CD14-positive monocyte (primary cell): ENCODE data around the gene RAD50. TPM values are rescaled to one million over a fixed set of nuclear protein-coding genes. Genes with fewer than 3 reads are reported as not detected.

Experiments used
- DNase-seq, 3 donors: peaks; one replicate each; pipeline ENCODE4 v3.0.0-alpha.2; 2011 to 2022
- H2AFZ ChIP-seq: 2 replicates; pipeline ENCODE4 v1.6.0; 2012; ENCODE audit warnings: mild to moderate bottlenecking, low read depth, low read length, inconsistent platforms; ENCODE audit not compliant: insufficient read depth, poor library complexity, severe bottlenecking
- H3K27ac ChIP-seq, 2 donors: 1 replicate in 1 of 2; 2 replicates in 1 of 2; pipeline ENCODE4 v1.5.1; 2012 to 2013; ENCODE audit warnings: low read length in 2 of 2, control low read depth in 1 of 2, inconsistent platforms in 1 of 2, low read depth in 1 of 2, mild to moderate bottlenecking in 1 of 2
- H3K27me3 ChIP-seq, 2 donors: one replicate each; pipeline versions ENCODE4 v1.6.0 to v1.6.1; 2011 to 2013; ENCODE audit warnings: low read length in 2 of 2; ENCODE audit not compliant: control insufficient read depth in 2 of 2, insufficient read depth in 2 of 2
- H3K36me3 ChIP-seq, 2 donors: replicated peaks in 1 of 2; 1 replicate in 1 of 2; 2 replicates in 1 of 2; pipeline versions ENCODE4 v1.5.1 to v1.6.1; 2012 to 2013; ENCODE audit warnings: low read length in 2 of 2, control low read depth in 1 of 2, inconsistent platforms in 1 of 2, mild to moderate bottlenecking in 1 of 2; ENCODE audit not compliant: insufficient read depth in 2 of 2, control insufficient read depth in 1 of 2
- H3K4me1 ChIP-seq, 2 donors: 1 replicate in 1 of 2; 2 replicates in 1 of 2; pipeline versions ENCODE4 v1.5.1 to v1.6.1; 2012 to 2013; ENCODE audit warnings: low read length in 2 of 2, control low read depth in 1 of 2, inconsistent platforms in 1 of 2, mild to moderate bottlenecking in 1 of 2, moderate library complexity in 1 of 2; ENCODE audit not compliant: insufficient read depth in 2 of 2, control insufficient read depth in 1 of 2
- H3K4me2 ChIP-seq: replicated peaks from 2 replicates; pipeline ENCODE3; 2012; ENCODE audit warnings: low read length, moderate library complexity, mild to moderate bottlenecking; ENCODE audit not compliant: poor library complexity, severe bottlenecking; ENCODE audit errors: extremely low read depth
- H3K4me3 ChIP-seq, 3 experiments: fragments of 200-600 bp in 1 of 3; sonication (generic) in 1 of 3; replicated peaks in 1 of 3; 1 replicate in 2 of 3; 2 replicates in 1 of 3; pipeline ENCODE4 v1.5.1; 2011 to 2013; ENCODE audit warnings: low read length in 3 of 3, mild to moderate bottlenecking in 3 of 3, control low read depth in 2 of 3, low read depth in 2 of 3, inconsistent platforms in 1 of 3, moderate library complexity in 1 of 3
- H3K79me2 ChIP-seq: 2 replicates; pipeline ENCODE4 v1.6.0; 2012; ENCODE audit warnings: mild to moderate bottlenecking, control low read depth, inconsistent platforms, low read length, moderate library complexity; ENCODE audit not compliant: insufficient read depth
- H3K9ac ChIP-seq: 2 replicates; pipeline ENCODE4 v1.6.0; 2017; ENCODE audit warnings: low read length, mild to moderate bottlenecking; ENCODE audit not compliant: insufficient read depth, poor library complexity, severe bottlenecking
- H3K9me3 ChIP-seq, 2 donors: replicated peaks in 1 of 2; 1 replicate in 1 of 2; 2 replicates in 1 of 2; pipeline versions ENCODE4 v1.5.1 to v1.6.1; 2012 to 2013; ENCODE audit warnings: low read length in 2 of 2, control low read depth in 1 of 2; ENCODE audit not compliant: control insufficient read depth in 1 of 2, insufficient read depth in 1 of 2
- H4K20me1 ChIP-seq: 2 replicates; pipeline ENCODE4 v1.6.0; 2012; ENCODE audit warnings: mild to moderate bottlenecking, low read length, control low read depth, moderate library complexity; ENCODE audit not compliant: insufficient read depth
- H3K27ac Mint-ChIP-seq, 7 donors: one replicate each; pipeline ENCODE4 v1.8.0; 2020; ENCODE audit warnings: mild to moderate bottlenecking in 7 of 7, mixed read lengths in 7 of 7, moderate library complexity in 6 of 7, inconsistent platforms in 2 of 7
- H3K27me3 Mint-ChIP-seq, 3 donors: one replicate each; pipeline ENCODE4 v1.8.0; 2021 to 2022; ENCODE audit warnings: low read depth in 3 of 3, mild to moderate bottlenecking in 3 of 3, mixed read lengths in 3 of 3, moderate library complexity in 3 of 3, inconsistent platforms in 1 of 3
- H3K36me3 Mint-ChIP-seq, 2 donors: one replicate each; pipeline ENCODE4 v1.8.0; 2020; ENCODE audit warnings: mixed read lengths in 2 of 2, inconsistent platforms in 1 of 2, mild to moderate bottlenecking in 1 of 2
- H3K4me1 Mint-ChIP-seq: one replicate; pipeline ENCODE4 v1.8.0; 2020; ENCODE audit warnings: mild to moderate bottlenecking, mixed read lengths
- H3K4me3 Mint-ChIP-seq, 2 donors: one replicate each; pipeline ENCODE4 v1.8.0; 2020; ENCODE audit warnings: mild to moderate bottlenecking in 2 of 2, mixed read lengths in 2 of 2, moderate library complexity in 1 of 2
- H3K9me3 Mint-ChIP-seq, 7 donors: one replicate each; pipeline ENCODE4 v1.8.0; 2020 to 2022; ENCODE audit warnings: mixed read lengths in 7 of 7, mild to moderate bottlenecking in 6 of 7, moderate library complexity in 6 of 7, inconsistent platforms in 2 of 7
- WGBS: methylation state at CpG from one replicate; pipeline ENCODE4 v1.1.5; 2013; ENCODE audit warnings: missing lambda C conversion rate; ENCODE audit not compliant: insufficient coverage; 5-methylcytosine and 5-hydroxymethylcytosine counted together
- intact Hi-C, 2 donors: fragments of 100-400 bp; cut with micrococcal nuclease; formaldehyde crosslinking; loops; one replicate each; pipeline versions ENCODE4 v1.15.0 to v1.15.1; 2023
- polyA plus RNA-seq, 3 donors: library from polyadenylated mRNA; depleted of rRNA in 1 of 3; unstranded in 2 of 3; stranded (reverse) in 1 of 3; fragments of 300-500 nt in 2 of 3; fragments of >200 nt in 1 of 3; fragmentation: Illumina TruSeq in 2 of 3; gene quantifications; 1 replicate in 2 of 3; 2 replicates in 1 of 3; pipeline ENCODE4 v1.2.3, GENCODE V29; 2012 to 2021
- TF ChIP-seq, protein P1 (sequence below): fragments of 200-600 bp; IDR thresholded peaks from one replicate; pipeline ENCODE4 v1.8.0; 2022; ENCODE audit warnings: antibody characterized with exemption, mild to moderate bottlenecking

Gene RAD50
- polyA plus RNA-seq, 3 donors: 5.8 to 9.3 (median 8.2) TPM

DNA sequence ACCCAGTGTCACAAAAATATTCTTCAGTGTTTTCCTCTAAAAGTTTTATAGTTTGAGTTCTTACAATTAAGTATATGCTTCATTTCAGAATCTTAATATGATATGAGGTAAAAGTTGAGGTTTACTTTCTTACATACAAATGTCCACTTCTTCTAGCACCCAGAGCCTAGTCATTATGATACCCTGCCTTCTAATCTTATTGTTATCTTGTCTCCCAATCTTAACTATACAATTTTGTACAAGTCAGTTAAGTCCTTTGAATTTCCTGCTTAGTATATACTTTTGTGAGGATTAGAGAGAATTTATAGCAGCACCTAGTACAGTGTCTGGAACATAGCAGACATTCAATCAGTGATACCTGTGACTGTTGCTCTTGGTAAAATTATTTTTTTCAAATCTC, 29.3 kb downstream of the RAD50 start:
- H2AFZ ChIP-seq: no peak overlapping the region
- H3K27ac Mint-ChIP-seq: no peak overlapping the region
- no peak overlapping the region for H3K27ac ChIP-seq
- no peak overlapping the region for H3K9ac ChIP-seq
- TF ChIP-seq, protein P1, sequence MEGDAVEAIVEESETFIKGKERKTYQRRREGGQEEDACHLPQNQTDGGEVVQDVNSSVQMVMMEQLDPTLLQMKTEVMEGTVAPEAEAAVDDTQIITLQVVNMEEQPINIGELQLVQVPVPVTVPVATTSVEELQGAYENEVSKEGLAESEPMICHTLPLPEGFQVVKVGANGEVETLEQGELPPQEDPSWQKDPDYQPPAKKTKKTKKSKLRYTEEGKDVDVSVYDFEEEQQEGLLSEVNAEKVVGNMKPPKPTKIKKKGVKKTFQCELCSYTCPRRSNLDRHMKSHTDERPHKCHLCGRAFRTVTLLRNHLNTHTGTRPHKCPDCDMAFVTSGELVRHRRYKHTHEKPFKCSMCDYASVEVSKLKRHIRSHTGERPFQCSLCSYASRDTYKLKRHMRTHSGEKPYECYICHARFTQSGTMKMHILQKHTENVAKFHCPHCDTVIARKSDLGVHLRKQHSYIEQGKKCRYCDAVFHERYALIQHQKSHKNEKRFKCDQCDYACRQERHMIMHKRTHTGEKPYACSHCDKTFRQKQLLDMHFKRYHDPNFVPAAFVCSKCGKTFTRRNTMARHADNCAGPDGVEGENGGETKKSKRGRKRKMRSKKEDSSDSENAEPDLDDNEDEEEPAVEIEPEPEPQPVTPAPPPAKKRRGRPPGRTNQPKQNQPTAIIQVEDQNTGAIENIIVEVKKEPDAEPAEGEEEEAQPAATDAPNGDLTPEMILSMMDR: no peak
- H3K4me1 ChIP-seq: no peaks in the 10 kb centered on the region
- peaks cover 0 to 5% (median 0%) of the 10 kb centered on the region in 7 donors for H3K9me3 Mint-ChIP-seq
- H3K79me2 ChIP-seq: no peaks in the 10 kb centered on the region
- no peak overlapping the region for H3K4me3 ChIP-seq
- H3K9me3 ChIP-seq: no peaks in the 10 kb centered on the region
- no peak overlapping the region for H3K4me2 ChIP-seq
- peaks cover 71 to 80% of the 10 kb centered on the region in 2 donors for H3K36me3 Mint-ChIP-seq
- DNase-seq: no peak
- peaks cover 65 to 96% of the 10 kb centered on the region in 2 donors for H3K36me3 ChIP-seq
- H4K20me1 ChIP-seq: no peaks in the 10 kb centered on the region
- no peaks in the 10 kb centered on the region for H3K27me3 ChIP-seq
- H3K4me3 Mint-ChIP-seq: no peak overlapping the region
- H3K4me1 Mint-ChIP-seq: no peaks in the 10 kb centered on the region
- intact Hi-C loops: no loop called here
- no peaks in the 10 kb centered on the region for H3K27me3 Mint-ChIP-seq

DNA sequence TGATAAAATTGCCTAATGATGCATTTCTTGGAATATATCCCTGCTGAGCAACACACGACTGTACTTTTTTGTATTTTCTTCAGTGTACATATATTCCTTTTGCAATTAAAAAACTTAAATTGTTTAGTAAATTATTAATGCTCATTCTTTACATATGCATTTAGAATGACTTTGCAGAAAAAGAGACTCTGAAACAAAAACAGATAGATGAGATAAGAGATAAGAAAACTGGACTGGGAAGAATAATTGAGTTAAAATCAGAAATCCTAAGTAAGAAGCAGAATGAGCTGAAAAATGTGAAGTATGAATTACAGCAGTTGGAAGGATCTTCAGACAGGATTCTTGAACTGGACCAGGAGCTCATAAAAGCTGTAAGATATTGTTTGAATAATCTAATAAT, 32.7 kb downstream of the RAD50 start:
- Mint-ChIP-seq H3K27ac (no peak overlapping the region), H3K36me3 (peaks cover 70 to 77% of the 10 kb centered on the region in 2 donors), H3K4me3 (no peak overlapping the region), H3K4me1 (no peaks in the 10 kb centered on the region), H3K9me3 (peaks cover 0 to under 1% (median 0%) of the 10 kb centered on the region in 7 donors), H3K27me3 (peaks cover 0 to 1% (median 0%) of the 10 kb centered on the region in 3 donors)
- no peak overlapping the region for H2AFZ ChIP-seq
- no peaks in the 10 kb centered on the region for H3K4me1 ChIP-seq
- H3K9me3 ChIP-seq: no peaks in the 10 kb centered on the region
- H4K20me1 ChIP-seq: no peaks in the 10 kb centered on the region
- TF ChIP-seq, protein P1: no peak
- no peak overlapping the region for H3K4me2 ChIP-seq
- no peak overlapping the region for H3K4me3 ChIP-seq
- intact Hi-C loops: no loop called here
- no peak overlapping the region for H3K9ac ChIP-seq
- no peak for DNase-seq
- H3K79me2 ChIP-seq: no peaks in the 10 kb centered on the region
- no CpG with 5 or more reads among the region's 1 CpG for WGBS
- H3K36me3 ChIP-seq: peaks cover 65 to 95% of the 10 kb centered on the region in 2 donors
- no peak overlapping the region for H3K27ac ChIP-seq
- no peaks in the 10 kb centered on the region for H3K27me3 ChIP-seq
